HG03520 (cell line): Measurements from ENCODE around the gene FSTL4.

Experiments
- ATAC-seq: cut with Tn5 transposase; IDR thresholded peaks from one replicate; pipeline ENCODE4 v1.9.1; 2021; ENCODE audit warnings: mild to moderate bottlenecking, moderate library complexity; ENCODE audit not compliant: unreplicated experiment

Gene FSTL4

DNA sequence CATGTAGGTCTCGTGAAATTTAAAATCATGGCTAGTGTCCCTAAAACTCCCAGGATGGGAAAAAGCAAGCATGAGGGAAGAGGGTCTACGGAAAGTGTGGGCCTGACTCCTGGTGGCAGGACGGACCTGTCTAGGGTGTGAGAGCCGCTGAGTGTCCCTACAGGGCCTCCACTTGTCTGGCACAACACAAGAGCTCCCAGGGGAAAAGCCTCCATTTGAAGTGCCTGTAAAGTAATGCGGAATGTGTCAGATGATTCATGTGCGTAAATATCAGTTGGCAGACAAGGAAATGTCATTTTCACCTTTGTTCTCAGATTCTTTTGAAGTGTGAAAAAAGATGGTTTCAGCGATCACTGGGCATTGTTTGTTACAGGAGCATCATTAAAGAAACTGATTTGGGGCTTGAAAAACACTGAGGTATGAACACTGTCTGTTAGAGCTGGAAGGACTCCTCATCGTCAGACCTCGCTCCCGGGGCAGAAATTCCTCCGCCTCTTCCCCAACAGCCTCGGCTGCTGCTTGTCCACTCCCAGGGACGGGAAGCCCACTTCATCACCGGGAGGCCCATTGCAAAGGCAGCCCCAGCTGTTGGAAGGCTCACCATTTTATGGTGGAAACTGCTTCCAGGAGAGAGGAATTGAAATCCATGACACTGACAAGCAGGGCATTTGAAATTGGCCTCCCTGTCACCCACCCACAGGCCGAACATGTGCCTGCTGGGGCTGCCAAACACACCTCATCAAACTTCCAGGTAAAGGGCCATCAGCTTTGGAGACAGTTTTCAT is 240.8 kb downstream of the FSTL4 start:
- ATAC-seq, result no peak

DNA sequence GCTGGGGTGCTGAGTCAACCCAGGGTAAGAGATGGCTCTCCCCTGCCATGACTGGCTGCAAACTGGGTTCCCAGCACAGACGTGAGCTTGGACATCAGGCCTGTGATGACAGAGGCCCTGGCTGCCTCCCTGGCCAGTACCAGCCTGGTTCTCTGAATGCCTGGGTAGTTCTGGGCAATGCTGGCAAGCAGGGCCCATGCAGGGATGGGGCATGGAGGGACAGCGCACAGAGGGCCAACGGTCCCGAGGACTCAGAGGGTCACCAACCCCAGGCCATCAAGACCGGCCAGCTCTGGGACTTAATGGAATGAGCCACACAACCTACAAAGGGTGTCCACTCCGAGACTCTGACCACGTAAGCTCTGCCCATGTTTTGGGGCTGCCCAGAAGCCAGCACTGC is 241.4 kb downstream of the FSTL4 start:
- no peak for ATAC-seq

DNA sequence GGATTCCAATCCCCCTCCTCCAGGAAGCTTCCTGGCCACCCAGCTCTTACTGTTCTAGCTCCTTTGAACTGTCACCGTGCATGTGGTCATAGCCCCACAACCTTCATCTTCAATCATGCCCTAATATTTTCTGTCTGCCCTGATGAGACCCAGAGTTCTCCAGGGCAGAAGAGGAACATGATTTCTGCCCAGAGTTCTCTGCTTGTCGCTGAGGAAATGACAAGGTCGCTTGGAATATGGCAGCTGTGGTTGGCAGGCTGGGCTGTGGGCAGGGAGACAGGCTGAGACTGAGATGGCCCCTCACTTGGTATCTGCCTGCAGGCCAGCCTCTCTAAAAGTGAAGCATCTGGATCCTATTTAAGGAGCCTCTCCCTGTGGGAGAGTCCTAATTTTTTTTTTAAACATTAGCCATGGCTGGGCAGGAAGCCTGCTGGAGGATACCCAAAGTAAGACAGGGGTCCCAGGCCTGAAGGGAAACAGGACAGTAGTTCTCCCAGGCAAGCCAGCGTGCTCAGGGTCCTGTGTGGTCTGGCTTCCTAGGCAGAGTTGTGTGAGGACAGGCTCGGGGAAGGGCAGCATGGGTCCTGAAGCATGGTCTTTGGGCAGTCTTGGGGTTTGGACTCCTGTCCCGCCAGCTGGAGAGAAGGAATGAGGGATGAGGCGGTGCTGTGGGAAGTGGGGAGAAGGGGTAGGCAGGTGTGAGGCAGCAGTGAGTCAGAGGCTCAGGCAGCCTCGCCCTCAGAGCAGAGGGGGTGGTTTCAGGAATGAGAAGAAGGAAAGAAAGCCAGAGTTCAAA is 242.1 kb downstream of the FSTL4 start:
- no peak for ATAC-seq

DNA sequence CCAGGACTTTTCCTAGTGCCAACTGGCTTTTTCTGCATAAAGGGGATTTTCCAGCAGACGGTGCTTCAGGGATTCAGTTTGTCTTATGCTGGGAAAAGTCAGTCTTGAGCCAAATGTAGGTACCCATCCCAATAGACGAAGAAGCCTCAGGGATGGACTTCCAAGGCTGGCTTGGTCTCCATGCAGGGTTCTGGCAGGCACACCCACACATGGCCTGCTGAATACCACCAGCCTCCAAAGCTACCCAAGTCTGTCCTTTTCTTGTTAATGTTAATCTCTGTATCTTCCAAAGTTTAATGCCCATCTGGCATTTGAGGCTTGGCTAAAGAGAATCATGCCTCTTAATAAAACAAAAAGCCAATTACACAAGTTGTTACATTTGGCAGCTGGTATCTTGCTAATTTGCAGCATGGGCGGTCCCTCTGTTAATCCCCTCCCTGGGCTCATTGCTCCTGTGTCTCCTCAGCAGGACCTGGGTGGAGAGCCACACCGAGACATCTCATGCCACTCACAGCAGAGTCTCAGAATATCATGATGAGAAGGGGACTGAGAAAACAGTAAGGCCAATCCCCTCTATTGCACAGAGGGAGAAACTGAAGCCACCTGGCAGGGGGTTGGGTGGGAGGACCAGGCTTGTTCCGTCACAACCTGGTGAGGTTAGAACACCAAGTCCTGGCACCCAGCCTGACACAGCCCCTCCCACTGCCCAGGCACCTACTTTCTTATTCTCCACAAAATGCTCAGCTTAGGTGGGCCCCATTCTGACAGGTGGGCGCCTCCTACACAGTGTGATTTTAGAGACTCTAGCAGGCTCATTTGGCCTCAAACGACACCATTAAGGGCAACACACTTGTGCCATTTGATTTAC is 243.2 kb downstream of the FSTL4 start:
- no peak for ATAC-seq

DNA sequence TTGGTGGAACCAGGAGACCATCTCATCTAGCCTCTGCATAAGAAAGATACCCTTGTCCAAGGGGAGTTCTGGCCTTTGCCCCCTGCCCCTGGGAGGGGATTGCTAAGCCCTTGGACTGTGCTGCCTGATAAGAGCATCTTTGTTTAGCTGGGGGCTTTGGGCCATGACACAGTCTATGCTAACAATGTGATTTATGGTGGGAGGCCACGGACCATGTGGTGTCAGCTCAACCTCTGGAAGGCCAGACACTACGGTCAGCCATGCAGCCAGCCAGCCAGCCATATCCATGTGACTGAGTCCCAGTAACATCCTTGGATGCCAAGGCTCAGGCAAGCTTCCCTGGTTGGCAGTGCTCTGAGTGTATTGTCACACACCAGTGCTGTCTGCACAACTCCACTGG is 244.4 kb downstream of the FSTL4 start:
- no peak for ATAC-seq

DNA sequence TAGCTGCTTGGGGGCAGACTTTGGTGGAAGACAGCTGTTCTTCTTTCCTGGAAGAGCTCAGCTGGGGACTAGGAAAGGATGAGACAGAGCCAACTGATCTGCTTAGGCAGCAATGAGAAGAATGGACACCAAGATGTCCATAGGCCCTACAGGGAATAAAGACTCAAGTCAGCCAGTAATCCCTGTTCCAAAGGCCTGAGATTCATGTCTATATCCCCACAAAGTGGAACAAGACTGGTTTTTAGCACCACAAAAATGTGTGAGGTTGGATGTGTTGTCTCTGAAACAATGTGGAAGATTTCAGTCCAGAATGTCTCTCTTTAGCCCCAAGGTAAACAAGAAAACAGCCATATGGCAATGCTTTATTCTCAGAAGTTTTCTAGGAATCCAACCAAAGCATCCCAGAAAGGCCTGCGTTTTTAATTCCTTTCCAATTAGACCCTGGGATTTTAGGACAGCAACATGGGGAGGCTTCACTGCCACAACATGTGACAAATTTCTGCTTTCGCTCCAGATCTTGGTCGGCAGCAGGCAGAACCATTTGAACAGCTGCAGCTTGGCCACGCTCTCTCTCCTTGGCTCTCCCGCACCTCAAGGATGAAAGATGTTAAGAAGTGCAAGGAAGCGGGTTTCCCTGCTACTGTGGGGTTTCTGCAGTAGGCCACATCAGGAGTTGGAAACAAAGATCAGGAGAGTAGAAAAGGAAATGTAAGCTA is 245.1 kb downstream of the FSTL4 start:
- ATAC-seq, result no peak

DNA sequence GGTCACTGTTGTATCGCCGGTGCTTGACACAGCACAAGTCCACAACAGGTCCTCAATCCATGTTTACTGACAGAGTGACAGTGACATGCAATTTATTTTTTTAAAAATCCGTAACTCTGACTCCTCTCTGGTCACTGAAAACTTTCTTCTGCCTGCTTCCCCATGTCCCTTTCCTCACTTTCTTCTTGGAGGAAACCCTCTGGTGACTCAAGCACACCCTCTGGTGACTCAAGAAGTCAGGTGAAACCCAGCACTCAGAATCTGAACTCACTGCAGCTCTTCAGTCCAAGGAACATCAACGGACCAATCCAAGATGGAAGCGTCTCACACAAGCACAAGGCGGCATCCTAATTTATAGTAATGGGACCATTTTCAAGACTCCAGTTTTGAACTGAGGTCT is 245.9 kb downstream of the FSTL4 start:
- no peak for ATAC-seq

DNA sequence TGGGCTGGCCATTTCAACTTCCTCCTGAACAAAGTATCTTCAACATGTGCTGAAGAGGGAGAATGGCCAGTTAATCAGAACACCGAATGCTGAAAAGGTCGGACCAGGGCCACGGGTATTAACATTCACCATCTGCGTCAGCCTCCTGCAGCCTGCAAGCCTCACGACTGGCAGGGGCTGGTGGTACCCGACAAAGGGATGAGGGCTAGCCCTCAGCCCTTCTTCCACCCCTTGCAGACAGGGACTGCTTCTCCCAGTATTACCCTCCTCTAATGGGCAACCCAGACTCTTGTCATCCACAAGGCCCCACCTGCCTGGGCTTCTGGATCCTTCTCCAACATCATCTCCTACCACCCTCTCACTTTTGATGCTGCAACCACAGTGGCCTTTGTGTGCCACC is 246.6 kb downstream of the FSTL4 start:
- no peak for ATAC-seq

DNA sequence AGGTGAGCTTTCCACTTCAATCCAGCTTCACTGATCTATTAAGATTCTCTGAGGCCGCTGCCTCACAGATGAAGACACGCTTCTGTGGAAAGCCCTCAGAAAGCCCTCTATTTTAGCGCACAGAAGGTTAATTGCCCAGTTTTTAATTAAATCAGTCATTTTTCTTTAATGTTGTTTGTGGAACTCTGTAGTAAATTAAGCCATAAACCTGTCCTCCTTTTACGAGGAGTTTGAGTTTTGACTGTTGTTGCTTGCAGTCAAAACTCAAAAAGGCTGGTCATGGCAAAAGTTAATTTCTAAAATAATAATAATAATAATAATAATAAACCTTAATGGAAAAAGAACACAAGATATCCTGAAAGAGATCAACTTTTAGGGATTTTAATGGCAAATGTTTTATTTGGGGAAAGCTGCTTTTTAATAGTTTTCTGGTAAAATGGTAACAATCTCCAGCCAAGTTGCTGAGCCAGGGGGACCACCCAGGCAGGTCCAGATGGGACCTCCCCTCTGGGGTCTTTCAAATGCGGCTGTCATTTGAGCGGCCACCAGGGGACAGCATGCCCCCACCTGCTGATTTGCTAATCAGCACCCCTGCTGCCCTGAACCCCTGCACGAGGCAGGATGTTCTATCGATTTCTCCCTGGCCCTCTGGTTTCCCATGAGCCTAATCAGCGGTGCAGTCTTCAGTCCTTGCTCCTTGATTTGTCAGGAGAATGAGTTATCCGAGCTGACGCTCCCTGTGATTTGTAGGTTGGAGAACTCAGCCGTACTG is 247.2 kb downstream of the FSTL4 start:
- ATAC-seq, result no peak

DNA sequence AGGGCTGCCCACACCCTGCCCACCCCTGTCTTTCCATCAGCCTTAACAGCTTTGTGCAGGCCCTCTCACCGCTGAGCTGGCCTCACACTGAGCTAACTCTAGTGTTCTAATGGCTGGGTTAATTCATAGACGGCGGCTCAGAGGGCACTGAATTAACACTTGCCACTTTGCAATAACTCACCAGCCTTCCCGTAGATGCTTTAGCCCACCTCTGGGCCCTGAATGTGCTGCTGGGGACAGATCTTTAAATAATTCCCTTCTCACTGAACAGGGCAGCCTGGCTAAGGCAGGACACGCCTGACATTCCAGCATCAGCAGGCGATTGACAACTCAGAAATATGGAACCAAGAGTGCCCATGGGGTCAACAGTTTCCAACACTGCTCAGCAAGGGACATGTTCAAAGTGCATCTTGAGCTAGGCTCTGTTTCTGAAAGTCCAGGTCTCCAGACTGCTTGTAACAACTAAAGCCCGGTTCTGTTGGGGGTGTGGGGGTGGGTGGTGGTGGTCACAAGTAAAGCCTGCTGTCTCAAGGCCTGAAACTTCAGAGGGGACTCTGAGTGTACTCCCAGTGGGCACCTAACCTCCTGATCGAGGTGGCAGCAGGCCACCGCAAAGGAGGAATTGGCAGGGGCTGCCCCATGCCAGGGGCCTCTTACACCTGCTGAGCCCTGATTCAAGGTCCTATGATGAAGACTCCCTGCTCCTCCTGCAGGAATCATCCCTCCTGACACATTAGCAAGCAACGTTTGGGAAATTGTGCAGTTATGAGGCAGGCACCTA is 248.3 kb downstream of the FSTL4 start:
- ATAC-seq, result no peak

DNA sequence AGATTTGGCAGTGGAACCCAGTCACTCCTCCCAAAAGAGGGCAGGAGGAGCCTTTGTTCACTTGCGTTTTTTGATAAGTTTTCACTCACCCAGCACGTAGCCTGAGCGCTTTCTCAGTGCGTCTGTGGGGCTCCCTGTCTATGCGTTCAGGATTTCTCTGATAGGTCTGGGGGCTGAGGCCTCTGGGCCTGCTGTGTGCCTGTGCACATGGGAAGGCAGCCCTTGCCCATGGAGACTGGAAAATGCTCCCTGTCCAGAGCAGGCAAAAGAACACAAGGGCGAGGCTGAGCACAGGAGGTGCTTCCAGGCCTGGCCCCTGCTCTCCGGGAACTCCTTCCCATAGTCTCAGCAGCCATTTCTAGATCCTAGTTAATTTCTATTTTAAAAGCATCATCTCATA is 249.9 kb downstream of the FSTL4 start:
- ATAC-seq, result no peak

DNA sequence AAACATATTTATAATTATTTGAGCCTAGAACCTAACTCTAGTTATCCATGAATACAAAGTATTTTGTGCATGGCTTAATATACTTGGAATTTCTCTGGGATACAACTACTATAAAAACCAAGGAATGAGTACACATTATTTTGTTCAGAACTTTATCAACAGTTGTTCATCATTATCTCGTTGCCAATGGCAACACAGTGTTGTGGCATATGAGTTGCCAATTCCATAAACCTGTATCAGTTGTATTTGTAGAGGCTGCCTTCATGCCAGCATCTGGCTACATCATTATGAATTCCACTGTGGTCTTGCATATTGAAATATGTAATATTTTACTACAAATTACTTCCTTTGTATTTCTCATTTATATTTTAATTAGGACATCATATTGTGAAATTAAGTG is 250.4 kb downstream of the FSTL4 start:
- no peak for ATAC-seq

DNA sequence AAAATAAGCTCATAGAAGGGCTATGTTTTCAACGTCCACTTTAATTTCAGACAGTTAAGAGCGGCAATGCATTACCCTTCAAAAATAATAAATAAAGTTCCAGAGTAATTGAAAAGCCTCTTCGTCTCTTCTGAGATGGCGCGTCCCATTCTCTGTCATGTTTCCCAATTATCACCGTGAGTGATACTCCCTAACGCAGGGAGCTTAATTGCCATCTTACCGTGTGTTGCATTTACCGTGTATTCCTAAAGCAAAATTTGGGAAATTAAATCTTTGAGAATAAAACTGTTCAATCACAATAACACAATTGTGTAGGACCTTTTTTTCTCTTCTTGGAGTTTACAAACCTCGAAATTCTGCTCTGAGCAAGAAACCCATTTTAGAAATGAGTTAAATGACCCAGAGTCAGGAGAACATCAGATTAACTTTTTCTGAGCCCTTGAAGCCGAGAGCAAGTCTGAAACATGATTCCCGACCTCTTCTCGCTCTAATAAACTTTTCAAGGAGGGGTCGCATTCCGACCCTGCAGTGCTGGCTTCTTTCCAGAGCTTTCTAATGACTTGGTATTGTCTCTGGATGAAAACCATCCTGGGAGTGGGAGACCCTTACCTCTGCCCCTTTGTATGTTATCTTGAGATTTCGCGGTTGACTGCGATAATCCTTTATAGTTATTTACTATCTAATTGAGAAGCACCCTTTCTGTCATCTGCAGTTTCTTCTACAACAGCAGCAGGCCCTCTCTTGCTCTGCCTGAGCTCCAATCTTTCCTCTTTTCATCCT is 251.5 kb downstream of the FSTL4 start:
- no peak for ATAC-seq

DNA sequence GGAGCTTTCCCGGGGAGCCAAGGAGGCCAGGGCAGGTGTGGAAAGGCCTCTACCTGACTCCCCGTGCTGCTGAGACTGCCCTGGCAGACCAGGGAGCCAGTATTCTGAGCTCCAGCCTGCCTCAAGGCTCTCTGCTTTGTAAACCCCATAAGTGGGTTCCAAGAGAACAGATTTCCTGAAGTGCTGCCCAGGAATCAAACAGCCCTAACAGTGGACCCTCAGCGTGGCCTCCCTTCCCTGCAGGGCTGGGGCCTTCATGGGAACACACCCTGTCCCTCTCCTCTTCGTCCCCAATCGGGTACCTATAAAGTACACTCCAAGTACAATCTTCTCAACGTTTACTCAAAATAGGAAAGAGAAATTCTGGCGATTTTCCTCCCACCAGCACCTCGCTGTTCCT is 252.5 kb downstream of the FSTL4 start:
- no peak for ATAC-seq

DNA sequence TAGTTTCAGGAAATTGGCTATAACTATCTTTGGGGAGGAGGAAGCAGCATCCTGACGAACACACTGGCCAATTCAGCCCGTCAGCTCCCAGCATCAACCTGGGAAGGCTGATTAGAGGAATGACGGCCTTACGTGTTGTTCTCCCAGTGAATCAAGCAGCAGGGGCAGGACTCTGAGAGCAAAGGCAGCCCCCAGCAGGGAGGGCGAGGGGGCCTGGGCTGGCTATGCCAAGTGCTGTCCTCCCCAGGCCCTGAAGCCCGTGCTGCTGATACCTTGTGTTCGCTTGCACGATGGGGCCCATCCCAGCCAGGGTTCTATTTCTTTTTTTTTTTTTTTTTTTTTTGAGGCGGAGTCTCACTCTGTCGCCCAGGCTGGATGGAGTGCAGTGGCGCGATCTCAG is 254.1 kb downstream of the FSTL4 start:
- no peak for ATAC-seq

DNA sequence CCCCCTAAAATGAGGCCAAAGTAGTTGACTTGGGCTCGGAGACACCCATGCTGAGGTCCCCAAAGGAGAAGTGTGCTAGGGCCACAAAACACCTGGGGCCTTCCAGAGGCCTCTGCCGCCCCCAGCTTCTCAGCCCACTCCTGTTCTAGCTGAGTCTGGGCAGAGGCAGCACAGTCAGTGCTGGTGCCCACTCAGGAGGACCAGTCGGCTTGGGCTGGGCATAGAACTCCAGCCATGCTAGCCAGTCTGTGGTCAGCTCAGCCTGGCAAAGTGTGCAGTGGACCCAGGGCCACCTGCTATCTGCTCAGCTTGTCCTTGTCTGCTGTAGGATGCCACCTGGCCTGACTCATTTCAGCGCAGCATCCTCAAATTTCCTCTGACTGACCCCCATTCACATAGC is 254.6 kb downstream of the FSTL4 start:
- no peak for ATAC-seq

DNA sequence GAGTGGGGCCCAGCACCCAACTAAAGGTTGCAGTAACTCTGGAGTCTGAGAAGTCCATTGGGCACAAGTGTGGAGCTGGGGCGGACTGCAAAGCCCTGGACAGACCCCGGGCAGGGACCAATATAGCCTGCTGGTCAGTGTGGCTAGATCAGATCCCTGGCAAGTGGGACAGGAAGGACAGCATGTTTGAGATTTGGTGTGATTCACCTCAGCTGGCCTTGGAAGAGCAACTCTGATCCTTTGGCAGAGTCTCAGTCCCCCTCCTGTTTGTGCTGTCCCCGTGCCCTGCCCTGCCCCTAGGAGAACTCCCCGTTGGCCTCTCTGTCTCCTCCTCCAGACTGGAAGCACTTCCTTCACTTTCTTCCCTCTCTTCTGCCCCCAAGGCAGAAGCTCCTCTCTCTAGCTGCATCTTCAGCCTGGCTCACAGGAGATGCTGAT is 255.3 kb downstream of the FSTL4 start:
- ATAC-seq, result no peak

DNA sequence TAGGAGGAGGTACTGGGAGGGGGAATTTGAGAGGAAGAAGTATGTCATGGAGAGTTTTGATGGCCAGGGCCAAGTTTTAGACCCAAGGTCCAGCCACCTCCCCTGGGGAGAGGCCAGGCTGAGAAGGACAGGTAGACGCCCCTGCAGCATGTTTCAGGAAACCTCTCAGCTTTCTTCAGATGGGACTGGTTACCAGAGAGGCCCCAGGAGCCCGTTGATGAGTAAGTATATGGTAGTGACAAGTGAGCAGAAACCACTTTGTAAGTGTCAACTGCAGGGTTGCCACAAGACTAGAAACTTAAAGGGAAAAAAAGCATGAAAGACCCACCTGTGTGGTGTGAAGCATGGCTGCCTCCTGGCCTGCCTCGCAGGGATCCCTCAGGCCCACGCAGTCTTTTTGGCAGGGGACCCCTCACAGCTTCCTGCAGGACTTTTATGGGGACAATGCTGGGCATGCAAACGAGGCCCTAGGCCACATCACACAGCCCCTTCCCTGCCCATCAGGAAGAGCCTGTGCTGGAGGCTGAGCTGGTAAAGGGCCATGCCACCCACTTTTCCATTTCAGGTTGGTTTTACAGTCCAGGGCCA is 255.9 kb downstream of the FSTL4 start:
- no peak for ATAC-seq
